Endothelial cell of umbilical vein (primary cell): Measurements from ENCODE around the gene TFF2.

Experiments
- EZH2 ChIP-seq: IDR thresholded peaks from 2 replicates; pipeline ENCODE4 v1.6.1; 2012; ENCODE audit warnings: borderline replicate concordance, low read depth, mild to moderate bottlenecking, moderate library complexity, low read length, inconsistent platforms; ENCODE audit not compliant: severe bottlenecking
- MYC ChIP-seq: IDR thresholded peaks from one replicate; pipeline ENCODE4 v1.6.1; 2011; ENCODE audit warnings: mild to moderate bottlenecking, low read depth, low read length
- POLR2A ChIP-seq: IDR thresholded peaks from 2 replicates; pipeline ENCODE4 v1.6.1; 2012; ENCODE audit warnings: low read depth, mild to moderate bottlenecking, control low read depth, low read length
- POLR2AphosphoS5 ChIP-seq: IDR thresholded peaks from 2 replicates; pipeline ENCODE4 v1.6.1; 2012; ENCODE audit warnings: low read depth, mild to moderate bottlenecking, control low read depth, low read length, moderate library complexity; ENCODE audit not compliant: insufficient read depth
- TF ChIP-seq, protein P1 (sequence below), 2 donors: IDR thresholded peaks; 1 replicate in 1 of 2; 2 replicates in 1 of 2; pipeline ENCODE4 v1.5.1; 2011; ENCODE audit warnings: low read length in 2 of 2, mild to moderate bottlenecking in 2 of 2, moderate library complexity in 2 of 2, control low read depth in 1 of 2, inconsistent platforms in 1 of 2, low read depth in 1 of 2; ENCODE audit not compliant: insufficient read depth in 1 of 2; ENCODE audit errors: extremely low read depth in 1 of 2
- TF ChIP-seq, protein P2 (sequence below): IDR thresholded peaks from 2 replicates; pipeline ENCODE4 v1.6.1; 2011; ENCODE audit not compliant: insufficient read depth, insufficient read length

DNA sequence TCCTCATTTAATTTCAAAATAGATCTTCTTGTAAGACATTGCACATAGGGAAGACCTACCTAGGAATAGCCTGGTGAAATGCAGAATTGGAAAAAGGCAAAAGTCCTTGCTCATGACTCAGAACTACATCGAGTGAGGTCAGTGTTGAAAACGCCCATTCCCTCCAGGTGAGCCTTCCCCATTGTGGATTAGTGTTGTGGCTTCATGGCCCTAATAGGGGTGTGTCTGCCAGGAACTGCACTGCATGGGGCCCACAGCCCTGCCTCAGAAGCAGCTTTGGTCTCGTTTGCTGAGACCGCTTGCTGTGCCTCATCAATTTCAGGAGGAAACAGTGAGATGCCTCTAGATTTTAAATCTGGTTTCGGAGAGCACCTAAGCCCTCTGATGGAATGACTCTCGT, 52.6 kb downstream of the TFF2 start:
- TF ChIP-seq POLR2A = no peak
- TF ChIP-seq, protein P1, sequence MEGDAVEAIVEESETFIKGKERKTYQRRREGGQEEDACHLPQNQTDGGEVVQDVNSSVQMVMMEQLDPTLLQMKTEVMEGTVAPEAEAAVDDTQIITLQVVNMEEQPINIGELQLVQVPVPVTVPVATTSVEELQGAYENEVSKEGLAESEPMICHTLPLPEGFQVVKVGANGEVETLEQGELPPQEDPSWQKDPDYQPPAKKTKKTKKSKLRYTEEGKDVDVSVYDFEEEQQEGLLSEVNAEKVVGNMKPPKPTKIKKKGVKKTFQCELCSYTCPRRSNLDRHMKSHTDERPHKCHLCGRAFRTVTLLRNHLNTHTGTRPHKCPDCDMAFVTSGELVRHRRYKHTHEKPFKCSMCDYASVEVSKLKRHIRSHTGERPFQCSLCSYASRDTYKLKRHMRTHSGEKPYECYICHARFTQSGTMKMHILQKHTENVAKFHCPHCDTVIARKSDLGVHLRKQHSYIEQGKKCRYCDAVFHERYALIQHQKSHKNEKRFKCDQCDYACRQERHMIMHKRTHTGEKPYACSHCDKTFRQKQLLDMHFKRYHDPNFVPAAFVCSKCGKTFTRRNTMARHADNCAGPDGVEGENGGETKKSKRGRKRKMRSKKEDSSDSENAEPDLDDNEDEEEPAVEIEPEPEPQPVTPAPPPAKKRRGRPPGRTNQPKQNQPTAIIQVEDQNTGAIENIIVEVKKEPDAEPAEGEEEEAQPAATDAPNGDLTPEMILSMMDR (IDR thresholded peaks at IDR 0.05; ENCODE audit: extremely low read depth in 1 of 2, insufficient read depth in 1 of 2, low read depth in 1 of 2, low read length in 2 of 2) = no peak
- TF ChIP-seq EZH2 = no peak
- TF ChIP-seq POLR2AphosphoS5 = no peak
- TF ChIP-seq, protein P2, sequence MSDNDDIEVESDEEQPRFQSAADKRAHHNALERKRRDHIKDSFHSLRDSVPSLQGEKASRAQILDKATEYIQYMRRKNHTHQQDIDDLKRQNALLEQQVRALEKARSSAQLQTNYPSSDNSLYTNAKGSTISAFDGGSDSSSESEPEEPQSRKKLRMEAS = no peak
- no peak for TF ChIP-seq MYC
